Renal cortical epithelial cell (primary cell): ENCODE data around the gene TAF6L. TPM values are rescaled to one million over a fixed set of nuclear protein-coding genes. Genes with fewer than 3 reads are reported as not detected.
"Not testable (repeated sequence)": the region's sequence is repeated elsewhere in the genome, so short reads cannot be mapped to it uniquely, and the experiment has no call there.

Experiments
- DNase-seq: peaks from one replicate; pipeline ENCODE4 v3.0.0-alpha.2; 2011; ENCODE audit warnings: low read depth
- total RNA-seq: library from RNA; depleted of rRNA; stranded (reverse); fragments of >200 nt; gene quantifications from 2 replicates; pipeline ENCODE4 v1.2.3, GENCODE V29; 2014

TAF6L gene, protein sequence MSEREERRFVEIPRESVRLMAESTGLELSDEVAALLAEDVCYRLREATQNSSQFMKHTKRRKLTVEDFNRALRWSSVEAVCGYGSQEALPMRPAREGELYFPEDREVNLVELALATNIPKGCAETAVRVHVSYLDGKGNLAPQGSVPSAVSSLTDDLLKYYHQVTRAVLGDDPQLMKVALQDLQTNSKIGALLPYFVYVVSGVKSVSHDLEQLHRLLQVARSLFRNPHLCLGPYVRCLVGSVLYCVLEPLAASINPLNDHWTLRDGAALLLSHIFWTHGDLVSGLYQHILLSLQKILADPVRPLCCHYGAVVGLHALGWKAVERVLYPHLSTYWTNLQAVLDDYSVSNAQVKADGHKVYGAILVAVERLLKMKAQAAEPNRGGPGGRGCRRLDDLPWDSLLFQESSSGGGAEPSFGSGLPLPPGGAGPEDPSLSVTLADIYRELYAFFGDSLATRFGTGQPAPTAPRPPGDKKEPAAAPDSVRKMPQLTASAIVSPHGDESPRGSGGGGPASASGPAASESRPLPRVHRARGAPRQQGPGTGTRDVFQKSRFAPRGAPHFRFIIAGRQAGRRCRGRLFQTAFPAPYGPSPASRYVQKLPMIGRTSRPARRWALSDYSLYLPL
- total RNA-seq: 15.1 and 20.7 TPM in 2 replicates

DNA sequence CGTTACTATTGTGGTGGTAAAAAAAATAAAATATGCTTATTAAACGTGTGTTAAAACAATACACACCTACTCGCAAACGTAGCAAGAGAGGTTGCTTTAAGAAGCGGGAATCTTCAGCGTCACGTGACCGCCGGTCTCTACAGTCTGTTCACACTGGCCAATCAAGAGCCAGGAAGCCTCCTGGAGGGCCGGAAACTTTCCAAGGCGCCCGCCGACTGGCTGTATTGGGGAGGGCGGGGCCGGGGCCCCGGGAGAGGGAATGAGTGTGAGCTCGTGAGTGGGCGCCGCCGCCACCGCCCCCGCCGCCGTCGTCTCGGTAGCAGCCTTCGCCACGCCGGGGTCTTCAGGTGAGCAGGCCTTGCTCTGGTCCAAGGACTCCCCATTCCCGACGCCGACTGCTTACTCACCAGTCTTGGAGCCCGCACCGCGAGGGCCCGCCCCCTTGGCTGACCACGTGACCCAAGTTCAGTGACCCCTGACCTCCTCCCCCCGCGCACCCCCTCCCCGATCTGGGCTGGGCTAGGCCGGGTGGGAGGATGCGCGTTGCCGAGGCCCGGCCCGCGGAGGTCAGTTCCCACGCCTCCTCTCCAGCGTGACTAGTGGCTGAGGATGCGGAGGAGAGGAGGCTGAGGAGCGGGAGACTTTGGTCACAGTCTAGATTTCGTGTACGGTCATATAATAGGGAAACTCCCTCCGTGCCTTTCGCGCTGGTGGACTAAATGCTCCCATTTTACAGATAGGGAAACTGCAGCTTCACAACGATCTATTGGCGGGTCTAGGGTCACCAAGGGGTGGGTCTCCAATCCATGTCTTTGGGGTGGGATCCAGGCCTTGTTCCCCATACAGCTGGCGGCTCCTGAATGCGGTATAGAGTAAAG, at the start of gene TAF6L:
Gene TAF6L, plus strand, starts transcription at position 253 of the 878 bp plus-strand sequence. CDS start 4,388 bp downstream, outside the sequence.
- peak; percentile 94 for DNase-seq

DNA sequence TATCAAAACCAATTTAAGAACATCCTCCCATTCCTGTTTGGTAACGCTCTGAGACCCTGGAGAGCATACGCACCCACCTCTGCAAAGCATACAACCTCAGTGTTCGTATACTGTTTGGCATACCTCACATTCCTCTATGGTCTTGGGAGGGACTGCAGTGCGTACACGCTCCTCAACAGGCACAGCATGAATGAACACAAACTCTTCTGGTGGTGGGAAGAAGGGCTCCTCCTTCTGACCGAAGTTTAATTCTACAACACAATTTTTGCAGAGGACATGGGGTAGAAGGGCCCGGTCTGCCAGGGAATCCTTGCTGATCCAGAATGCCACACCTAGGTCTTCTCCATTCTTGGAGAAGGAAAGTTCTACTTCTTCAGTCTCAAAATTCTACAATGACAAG, 49.2 kb upstream of the TAF6L start:
- peak; percentile 41 for DNase-seq

DNA sequence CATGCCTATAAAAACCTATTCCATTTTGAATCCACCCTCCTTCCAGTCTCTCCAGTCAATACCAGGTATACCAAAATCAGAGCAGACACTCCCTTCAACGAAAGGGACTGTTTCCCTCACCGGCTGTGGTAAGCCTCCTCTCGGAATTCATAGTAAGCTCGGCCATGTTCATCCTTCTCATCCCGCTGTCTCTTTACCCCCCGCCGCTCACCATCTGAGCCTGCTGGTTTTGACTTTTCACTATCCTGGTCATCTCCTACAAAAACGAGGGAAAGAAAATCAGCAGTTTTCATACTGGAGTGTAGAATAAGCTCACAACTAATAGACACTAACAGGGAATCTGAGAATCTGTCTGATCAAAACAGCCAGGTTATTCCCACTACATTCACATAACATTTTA, 47.0 kb upstream of the TAF6L start:
- no peak for DNase-seq

DNA sequence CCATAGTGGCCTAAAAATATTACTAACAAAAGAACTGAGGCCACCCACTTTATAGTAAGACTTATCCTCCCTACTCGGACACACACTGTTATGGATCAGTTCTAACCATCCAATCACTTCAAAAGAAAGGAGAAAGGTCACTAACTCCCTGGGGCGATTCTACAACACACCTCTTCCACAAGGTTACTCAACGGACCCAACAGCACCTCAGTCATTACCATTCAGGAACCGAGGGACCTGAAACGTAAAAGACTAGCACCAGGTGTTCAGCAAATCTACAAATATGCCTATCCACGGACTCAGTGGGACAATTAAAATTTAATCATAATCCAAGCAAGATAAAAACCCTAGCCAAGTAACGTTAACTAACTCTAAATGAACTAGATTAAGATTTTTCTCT, 45.5 kb upstream of the TAF6L start:
- DNase-seq: no peak

DNA sequence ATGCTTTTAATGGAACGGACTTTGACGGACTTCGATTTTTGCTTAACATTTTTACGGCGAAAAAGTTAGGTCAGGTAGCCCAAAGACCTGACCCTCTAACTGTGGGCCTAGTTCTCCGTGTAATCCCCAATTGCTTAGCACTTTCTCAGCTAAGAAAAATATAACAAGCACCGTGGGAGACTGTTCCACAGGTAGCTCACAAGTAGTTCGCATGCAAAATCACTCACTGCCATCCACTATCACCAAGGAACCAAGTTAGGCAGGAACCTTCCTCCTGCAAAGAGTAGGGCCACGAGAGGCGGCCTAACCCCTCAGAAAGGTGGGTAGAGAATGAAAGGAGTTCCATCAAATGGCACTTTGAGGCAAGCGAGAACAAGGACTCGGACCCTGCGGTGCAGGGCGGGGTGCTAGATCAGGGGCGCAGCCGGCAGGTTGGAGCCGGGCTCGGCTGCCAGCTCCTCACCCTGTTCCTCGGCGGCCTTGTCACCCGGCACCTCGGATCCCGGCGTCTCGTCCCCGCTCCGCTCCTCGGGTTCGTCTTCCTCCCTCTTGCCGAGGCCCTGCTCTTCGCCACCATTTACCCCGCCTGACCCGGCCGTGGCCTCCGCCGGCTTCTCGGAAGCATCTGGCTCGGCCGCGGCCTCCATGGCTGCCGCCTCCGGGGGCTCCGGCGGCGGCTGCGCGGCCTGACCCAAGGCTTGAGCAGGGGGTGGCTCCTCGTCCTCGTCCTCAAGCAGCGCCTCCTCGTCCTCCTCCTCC, 44.9 kb upstream of the TAF6L start:
- no peak for DNase-seq

DNA sequence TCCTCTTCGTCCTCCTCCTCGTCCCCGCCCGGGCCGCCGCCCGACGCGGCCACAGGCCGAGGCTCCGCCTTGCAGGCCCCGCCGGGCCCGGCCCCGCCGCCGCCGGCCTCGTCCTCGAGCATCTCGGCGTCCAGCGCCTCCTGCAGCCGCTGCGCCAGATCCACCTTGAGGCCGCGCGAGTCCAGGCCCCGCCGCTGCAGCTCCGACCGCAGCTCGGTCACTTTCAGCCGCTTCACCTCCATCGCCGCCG, 44.4 kb upstream of the TAF6L start:
- DNase-seq: no peak

DNA sequence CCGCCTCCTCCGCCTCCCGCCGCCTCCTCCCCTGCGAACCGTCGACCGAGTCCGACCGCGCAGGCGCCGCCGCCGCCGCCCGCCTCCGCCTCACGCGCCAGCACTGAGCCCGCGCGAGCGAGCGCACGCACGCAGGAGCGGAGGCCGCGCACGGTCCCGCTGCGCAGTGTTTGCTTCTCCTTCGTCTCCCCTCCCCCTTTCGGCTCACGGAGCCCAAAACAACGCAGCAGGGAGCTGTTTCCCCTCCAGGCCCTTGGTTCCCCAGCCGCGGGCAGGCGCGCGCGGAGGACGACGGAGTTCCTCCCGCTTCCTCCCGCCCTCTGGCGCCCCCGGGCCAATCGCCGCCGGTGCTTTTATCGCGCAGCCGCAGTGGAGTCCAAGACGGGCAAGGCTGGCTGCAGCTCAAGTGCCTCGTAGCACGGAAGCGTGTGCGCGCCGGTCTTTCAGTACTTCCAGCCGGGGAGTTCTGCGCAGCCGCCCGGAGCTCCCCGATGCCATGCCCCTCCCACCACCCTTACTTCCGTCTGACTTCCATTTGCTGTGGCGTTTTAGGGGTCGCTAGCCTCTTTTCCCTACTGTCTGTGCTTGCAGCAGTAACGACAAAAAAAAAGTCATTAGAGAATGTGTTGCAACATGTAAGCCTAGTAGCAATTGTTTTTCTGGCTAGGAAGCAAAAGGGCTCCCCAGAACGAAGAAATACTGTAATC, 43.9 kb upstream of the TAF6L start, which contains the start of gene HNRNPUL2:
Gene HNRNPUL2, minus strand, starts transcription at position 293 of the 707 bp plus-strand sequence. CDS start 301 bp downstream, outside the sequence.
- DNase-seq: peak; percentile 94

DNA sequence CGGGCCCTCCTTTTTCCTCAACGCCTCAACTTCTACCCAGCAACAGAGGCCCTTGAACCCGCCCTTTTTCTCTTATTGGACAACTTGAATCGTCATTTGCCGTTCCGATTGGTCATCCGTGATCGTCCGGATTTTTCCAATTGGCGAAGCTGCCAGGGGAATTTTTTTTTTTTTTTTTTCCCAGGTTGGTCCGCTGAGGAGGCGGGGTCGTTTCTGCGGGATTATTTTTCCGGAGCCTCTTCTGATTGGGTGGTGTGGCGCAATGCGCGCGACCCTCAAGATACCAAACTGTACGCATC, 43.4 kb upstream of the TAF6L start:
- peak; percentile 96 for DNase-seq

DNA sequence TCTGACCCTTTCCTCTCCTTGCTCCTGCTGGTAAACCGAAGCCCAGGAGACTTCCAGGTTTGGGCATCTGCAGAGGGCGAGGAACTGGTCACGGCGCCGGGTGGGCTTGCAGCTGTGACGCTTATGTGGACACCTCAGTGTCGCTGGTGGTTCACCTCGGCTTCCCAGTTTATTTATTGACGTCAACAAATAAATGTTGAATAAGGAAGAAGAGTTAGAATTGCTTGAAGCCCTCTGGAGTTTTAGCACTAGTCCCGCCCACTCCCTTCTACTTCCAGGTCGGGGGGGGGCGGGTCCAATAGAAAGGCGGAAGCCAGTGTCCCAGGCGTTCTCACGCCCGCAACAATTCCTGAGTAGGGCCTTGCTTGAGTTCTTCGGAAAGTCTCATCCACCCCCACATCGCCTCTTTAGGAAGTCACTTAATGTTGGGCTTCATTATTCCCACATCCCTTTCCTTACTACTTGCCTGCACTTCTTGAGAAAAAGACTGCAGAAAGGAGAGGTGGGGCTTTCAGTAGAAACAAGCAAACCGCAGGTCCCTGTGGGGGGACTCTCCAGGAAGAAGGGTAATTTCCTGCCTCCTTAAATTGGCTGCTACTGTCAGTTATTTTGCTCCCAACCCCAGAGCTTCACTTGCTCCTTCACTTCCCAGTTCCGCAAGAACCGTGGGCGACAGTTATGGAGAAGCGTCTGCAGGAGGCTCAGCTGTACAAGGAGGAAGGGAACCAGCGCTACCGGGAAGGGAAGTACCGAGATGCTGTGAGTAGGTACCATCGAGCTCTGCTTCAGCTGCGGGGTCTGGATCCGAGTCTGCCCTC, 42.8 kb upstream of the TAF6L start, which contains the start of gene TTC9C:
Gene TTC9C, plus strand, starts transcription at position 316 of the 818 bp plus-strand sequence. Its CDS starts 363 bp downstream, at position 679.
- peak; percentile 78 for DNase-seq

DNA sequence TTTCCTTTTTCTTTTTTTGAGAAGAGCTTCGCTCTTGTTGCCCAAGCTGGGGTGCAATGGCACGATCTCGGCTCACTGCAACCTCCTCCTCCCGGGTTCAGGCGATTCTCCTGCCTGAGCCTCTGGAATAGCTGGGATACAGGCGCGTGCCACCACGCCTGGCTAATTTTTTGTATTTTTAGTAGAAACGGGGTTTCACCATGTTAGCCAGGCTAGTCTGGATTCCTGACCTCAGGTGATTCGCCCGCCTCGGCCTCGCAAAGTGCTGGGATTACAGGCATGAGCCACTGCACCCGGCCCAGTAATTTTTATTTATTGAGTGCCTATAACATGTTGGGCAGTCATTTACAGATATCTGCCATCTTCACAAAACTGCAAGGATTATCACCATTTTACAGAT, 41.1 kb upstream of the TAF6L start:
- DNase-seq: not testable (repeated sequence)

DNA sequence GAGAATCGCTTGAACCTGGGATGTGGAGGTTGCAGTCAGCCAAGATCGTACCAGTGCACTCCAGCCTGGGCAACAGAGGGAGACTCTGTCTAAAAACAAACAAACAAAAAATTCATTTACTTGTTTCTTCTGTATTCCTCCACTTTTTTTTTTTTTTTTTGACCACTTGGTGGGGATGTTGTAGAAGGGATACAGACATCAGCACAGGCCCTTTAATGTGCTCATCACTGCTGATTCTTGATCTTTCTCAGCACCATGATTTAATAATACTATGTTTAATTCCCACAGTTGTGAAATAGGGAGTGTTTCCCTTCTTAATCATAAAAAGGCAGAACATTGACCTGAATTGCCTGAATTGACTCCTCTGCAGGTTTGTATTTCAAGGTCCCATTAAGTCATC, 38.4 kb upstream of the TAF6L start:
- peak; percentile 53 for DNase-seq

DNA sequence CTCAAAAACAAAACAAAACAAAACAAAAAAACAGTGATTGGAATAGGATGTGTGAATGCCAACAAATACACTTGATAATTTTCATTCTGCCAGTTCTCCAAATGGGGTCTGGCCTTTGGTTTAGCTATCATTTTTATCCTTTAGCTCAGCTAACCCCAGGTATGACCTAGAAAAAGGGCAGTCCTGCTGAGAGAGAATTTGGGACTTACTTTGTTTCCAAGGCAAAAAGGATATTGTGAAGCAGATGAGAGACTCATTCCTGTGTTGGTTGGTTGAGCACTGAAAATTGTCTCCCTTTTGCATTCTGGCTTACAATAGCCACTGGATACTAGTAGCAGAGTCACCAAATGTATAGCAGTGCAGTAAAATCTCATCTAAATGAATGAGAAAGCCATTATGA, 34.0 kb upstream of the TAF6L start:
- DNase-seq: no peak

DNA sequence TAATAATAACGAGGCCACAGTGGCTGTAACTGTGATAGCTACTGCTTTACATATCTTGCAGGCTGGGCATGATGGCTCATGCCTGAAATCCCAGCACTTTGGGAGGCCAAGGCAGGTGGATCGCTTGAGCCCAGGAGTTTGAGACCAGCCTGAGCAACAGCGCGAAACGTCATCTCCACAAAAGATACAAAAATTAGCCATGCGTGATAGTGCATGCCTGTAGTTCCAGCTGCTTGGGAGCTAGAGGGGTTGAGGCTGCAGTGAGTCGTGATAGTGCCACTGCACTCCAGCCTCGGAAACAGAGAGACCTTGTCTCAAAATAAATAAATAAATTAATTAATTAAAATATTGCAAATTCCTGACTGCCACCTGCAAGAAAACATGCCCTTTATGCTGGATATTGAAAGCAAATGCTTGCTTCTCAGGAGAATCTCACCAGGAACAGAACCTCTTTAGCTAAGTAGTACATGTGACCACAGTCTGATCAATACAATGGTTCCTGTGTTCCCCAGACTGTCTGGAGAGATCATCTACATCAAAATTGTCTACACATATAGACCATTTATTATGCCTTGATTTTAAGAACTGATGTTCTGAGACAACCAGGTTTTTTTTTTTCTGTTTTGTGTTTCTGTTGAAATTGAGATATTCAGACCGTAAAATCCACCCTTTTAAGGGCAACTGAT, 23.6 kb upstream of the TAF6L start:
- DNase-seq: no peak

DNA sequence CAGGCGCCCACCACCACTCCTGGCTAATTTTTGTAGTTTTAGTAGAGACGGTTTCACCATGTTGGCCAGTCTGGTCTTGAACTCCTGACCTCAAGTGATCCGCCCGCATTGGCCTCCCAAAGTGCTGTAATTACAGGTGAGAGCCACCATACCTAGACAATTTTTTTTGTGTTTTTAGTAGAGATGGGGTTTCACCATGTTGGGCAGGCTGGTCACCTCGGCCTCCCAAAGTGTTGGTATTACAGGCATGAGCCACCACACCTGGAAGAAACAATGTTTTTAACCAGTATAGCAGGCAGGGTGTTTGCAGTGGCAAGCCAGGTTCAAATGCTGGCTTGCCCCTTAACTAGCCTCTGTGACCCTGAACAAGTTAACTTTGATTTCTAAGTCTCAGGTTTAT, 21.3 kb upstream of the TAF6L start:
- not testable (repeated sequence) for DNase-seq

DNA sequence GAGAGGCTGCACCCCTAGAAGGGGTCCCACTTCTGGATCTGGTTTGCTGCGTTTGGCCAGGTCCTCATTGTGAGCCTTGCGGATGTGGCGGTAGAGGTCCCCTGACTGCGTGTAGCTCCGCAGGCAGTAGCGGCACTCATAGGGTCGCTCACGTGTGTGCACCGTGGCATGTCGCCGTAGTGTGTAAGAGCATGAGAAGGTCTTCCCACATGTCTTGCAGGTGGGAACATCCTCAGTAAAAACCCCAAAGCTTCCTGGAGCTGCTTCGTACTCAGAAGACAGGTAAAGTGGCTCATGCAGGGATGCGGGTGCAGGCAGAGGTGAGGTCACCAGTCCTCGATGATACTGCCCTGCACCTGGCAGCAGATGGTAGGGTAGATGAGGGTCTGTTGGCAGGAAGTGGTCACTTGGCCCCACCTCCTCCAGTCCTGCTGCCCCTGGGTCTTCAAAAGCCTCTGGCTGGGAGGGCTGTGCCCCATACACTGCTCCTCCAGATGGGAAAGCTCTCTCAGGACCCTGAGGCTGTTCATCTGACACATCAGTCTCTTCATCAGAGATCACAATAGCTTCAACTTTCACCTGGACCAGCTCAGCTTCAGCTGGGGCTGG, 18.9 kb upstream of the TAF6L start:
- no peak for DNase-seq

DNA sequence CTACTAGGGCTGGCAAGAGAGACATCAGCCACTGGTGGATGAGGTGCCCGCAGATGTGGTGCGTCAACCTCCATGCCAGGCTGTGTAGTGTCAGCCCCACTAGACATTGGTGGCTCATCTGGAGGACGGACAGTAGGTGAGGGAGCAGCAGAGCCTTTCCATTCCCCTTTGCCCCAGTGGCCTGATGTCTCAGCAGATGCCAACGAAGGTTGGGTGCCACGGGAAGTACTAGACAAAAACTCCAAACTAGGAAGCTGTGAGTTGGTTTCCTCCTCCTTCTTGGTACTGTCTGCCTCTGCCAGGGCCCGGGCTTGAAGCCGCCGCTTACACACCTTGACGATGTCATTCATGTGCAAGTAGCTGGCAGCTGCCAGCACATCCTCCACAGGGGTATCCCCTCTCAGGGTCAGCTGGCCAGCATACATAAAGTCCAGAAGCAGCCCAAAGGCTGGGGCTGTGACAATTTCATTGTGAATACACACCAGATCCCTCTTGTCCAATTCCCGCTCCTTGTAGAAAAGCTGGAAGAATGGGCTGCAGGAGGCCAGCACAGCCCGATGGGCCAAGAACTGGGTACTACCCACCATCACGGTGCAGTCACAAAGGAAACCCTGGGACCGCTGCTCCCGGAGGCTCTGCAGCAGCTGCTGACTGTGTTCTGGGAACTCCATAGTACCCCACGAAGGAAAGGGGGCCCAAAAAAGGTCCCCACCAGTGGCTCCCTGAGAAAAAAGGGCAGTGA, 18.0 kb upstream of the TAF6L start:
- no peak for DNase-seq

DNA sequence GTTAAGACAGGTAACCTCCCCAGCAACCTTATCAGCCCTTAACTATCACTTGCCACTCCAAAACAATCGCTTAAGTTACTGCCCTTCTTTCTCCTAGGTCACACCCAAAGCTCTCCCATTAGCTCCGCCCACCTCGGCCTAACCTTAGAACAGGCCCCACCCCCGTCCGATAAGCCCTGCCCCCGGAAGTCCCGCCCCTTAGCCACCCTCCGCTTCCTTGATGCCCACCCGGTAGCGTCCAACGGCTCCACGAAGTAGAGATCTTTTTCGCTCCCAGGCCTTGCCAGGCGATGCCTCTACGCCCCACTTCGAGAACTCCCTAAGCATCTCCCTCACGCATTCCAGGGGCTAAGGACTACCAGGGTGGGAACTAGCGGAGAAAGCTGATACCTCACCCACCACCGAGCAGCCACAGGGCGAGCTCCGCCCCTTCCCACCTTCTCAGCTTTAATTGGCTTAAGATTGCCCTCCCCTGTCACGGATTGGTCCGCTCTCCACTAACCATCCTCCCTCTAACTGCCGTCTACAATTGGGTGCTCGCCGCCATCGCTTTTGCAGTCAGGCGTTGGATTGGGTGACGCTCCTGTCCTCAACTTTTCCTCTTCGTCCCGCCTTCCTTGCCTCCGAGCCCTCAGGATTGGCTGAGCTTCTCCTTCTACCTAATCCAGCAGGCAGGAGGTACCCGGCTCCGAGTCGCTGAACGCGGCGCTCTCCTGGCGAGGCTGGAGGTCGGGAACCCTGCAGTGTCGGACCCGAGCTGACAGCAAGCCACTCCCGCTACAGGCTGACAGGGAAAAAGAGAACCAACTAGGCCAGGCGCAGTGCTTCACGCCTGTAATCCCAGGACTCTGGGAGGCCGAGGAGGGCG, 17.2 kb upstream of the TAF6L start, which contains the start of gene ZBTB3:
Gene ZBTB3, minus strand, starts transcription at position 425 of the 868 bp plus-strand sequence. CDS start 496 bp downstream, outside the sequence.
- DNase-seq: peak; percentile 99
